Thyroid gland (tissue), 4 donors: ENCODE measurements around the gene SFXN5.

Source experiments
- CTCF ChIP-seq, 6 experiments: fragments of 200-600 bp in 3 of 6; fragments of 450-650 bp in 3 of 6; sonication (generic) in 3 of 6; IDR thresholded peaks; one replicate each; pipeline ENCODE4 v1.5.1; 2016 to 2019; ENCODE audit warnings: antibody characterized with exemption in 6 of 6, mild to moderate bottlenecking in 2 of 6, inconsistent platforms in 1 of 6, moderate library complexity in 1 of 6
- POLR2A ChIP-seq, 2 donors: fragments of 450-650 bp; IDR thresholded peaks; one replicate each; pipeline ENCODE4 v1.6.1; 2017; ENCODE audit warnings: antibody characterized with exemption in 2 of 2, mild to moderate bottlenecking in 2 of 2, moderate library complexity in 1 of 2

- TF ChIP-seq CTCF (IDR thresholded peaks at IDR 0.05) (no peak), POLR2A (IDR thresholded peaks at IDR 0.05) (no peak)
Measured at GRCh38 chr2:73069041-73069854, 2.3 kb downstream of the SFXN5 start.
